GM21737 (cell line): Measurements from ENCODE around the gene ASIC4.

Experiments
- ATAC-seq: cut with Tn5 transposase; IDR thresholded peaks from one replicate; pipeline ENCODE4 v1.9.1; 2021; ENCODE audit warnings: mild to moderate bottlenecking, moderate library complexity; ENCODE audit not compliant: unreplicated experiment

The ASIC4 gene

DNA sequence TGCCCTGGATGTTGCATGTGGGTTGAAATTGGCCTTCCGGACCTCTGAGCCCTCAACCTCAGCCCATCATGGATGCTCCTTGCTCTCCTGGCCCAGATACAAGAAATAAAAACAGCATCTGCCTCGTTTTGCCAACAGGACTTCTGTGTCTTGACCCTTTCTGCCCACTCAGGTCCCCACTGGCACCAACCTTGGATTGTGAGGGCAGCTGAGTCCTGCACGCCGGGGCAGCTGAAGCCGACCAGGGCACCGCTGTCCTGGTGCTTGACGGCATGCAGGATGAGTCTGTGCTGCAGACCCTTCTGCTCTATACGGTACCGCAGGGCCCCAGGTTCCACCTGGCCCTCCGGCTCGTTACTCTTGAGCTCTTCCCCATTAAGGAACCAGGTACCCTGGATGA lies 52.4 kb downstream of the ASIC4 start:
- no peak for ATAC-seq

DNA sequence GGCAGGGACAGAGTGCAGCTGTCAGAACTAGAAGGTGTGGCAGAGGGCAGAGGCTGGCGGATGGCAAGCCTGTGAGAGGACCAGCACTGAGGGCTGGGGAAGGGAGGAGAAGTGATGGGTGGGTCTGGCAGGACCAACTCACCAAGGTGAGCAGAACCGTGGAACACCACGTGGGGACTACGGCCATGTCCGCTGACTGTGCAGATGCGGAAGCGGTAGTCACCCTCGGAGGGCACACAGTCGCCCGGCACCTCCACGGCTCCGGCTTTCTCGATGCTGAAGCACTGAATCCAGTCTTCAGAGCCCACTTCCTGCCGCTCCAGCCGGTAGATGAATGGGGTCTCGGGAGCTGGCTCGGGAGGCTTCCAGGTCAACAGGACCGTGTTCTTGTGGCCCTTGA lies 52.8 kb downstream of the ASIC4 start:
- ATAC-seq, result no peak

DNA sequence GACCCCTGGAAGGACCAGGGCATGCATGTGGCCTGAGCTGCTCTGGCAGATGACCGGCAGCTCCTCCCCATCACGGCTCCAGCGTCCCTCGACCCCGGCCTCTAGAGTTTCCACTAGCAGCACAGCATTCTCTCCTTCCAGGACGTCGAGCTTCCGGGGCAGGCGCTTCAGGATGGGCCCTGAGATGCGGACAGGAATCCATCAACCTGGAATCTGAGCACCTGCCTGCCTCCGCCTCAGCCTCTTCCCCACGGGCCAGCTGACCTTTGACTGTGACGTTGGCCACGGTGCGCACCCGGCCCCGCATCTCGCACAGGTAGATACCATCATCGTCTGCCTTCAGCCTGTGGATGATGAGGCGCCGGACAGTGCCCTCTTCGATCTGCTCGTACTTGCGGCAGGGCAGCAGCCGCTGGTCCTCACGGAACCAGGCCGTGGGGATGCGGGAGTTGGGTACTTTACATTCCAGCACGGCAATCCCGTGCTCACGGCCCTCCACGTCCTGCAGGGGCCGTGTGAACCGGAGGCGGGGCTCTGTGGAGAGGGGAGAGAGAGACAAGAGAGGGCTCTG lies 53.6 kb downstream of the ASIC4 start:
- ATAC-seq, result no peak

DNA sequence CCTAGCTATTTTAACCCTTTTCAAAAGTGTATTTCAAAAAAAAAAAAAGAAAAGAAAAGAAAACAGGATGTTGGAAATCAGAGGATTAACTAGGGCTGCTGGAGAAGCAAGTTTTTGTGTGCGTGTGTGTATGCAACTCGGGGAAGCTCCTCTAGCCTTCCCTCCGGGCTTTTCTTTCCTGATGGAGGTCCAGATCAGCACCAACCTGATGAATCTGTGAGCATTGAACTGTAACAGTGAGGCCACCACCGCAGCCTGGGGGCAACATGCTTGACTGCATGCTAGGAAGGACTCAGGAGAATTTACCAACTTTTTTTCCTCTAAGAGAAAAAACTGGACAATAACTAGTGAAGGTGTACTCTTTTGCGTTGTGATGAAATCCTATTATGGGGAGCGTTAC lies 54.8 kb downstream of the ASIC4 start:
- no peak for ATAC-seq

GRCh38 chr2:219569635-219570034 lies 55.4 kb downstream of the ASIC4 start:
- ATAC-seq, result no peak

GRCh38 chr2:219570194-219570923 lies 56.1 kb downstream of the ASIC4 start:
- ATAC-seq, result no peak

GRCh38 chr2:219570924-219571310 lies 56.6 kb downstream of the ASIC4 start:
- no peak for ATAC-seq

DNA sequence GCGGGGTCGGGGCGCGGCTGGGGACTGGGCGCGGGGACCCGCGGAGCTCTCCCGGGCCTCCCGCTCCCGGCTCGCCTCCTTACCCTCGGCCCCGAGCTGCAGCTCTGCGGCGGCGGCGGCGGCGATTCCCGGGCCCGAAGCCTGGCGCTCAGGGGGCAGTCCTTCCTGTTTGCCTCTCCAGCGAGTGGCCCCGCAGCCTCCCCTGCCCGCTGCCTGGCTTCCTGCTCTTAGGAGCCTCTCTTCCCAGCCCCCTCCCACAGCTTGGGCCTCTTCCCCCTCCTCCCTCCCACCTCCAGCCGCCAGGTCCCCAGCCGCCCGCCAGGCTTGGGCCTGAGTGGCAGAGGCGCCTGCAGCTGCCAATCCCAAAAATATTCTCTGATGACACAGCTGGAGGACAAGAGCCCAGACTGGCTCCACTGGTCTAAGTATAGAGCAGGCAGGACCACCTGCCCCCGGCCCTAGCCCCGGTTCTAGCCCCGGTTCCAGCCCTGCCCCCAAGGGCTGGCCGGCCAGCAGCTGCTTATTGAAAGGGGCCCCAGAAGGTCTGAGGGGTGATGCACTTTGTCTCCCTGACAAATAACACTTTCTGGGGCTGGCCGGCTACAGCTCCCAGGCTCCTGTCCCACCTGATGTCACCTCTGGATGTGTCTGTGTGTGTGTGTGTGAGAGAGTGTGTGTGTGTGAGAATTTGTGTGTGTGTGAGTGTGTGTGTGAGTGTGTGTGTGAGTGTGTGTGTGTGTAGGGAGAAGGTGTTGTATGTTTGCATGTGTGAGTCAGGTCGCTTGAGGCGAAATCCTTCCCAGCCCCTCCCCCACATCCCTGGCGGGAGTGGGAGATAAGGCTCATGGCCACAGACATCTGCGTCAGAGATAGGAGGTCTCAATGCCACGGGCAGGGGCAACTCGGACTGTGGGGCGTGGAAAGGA lies 57.3 kb downstream of the ASIC4 start, which contains the start of gene OBSL1:
Gene OBSL1 (minus strand): TSS at position 229 of the 926 bp plus-strand sequence. CDS start 307 bp downstream, outside the sequence.
- ATAC-seq, result no peak

DNA sequence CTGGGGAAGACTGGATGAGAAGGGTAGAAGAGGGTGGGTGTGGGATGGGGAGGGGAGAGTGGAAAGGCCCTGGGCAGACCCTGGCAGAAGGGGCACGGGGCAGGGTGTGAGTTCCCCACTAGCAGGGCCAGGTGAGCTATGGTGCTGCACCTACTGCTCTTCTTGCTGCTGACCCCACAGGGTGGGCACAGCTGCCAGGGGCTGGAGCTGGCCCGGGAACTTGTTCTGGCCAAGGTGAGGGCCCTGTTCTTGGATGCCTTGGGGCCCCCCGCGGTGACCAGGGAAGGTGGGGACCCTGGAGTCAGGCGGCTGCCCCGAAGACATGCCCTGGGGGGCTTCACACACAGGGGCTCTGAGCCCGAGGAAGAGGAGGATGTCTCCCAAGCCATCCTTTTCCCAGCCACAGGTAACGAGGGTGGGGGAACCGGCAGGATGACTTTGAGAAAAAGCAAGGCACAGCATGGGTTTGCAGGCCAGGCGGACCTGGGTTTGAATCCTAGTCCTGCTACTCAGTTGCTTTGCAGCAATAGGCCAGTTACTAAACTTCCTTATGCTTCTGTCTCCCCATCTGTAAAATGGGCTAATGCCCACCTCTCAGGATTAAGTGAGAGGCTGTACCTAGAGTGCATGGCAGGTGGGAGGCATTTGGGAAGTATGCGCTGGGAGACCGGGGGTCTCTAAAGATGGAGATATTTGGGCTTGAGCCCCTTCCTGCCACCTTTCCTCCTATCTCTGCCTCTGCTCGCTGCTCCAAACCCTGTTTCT lies 58.1 kb downstream of the ASIC4 start, which contains the start of gene INHA:
Gene INHA (plus strand): TSS at position 74 of the 765 bp plus-strand sequence. CDS start 65 bp downstream, at position 139.
- no peak for ATAC-seq

GRCh38 chr2:219573166-219573565 lies 58.9 kb downstream of the ASIC4 start:
- no peak for ATAC-seq

DNA sequence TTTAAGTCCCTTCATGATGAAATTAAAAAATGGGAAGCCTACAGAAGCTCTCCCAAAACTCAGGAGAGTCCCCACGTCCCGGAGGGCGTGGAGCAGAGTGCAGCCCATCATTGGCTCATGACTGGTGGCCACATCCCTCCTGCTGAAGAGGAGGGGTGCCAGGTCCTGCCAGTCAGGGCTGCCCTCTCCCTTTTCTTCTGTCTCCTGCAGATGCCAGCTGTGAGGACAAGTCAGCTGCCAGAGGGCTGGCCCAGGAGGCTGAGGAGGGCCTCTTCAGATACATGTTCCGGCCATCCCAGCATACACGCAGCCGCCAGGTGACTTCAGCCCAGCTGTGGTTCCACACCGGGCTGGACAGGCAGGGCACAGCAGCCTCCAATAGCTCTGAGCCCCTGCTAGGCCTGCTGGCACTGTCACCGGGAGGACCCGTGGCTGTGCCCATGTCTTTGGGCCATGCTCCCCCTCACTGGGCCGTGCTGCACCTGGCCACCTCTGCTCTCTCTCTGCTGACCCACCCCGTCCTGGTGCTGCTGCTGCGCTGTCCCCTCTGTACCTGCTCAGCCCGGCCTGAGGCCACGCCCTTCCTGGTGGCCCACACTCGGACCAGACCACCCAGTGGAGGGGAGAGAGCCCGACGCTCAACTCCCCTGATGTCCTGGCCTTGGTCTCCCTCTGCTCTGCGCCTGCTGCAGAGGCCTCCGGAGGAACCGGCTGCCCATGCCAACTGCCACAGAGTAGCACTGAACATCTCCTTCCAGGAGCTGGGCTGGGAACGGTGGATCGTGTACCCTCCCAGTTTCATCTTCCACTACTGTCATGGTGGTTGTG lies 60.4 kb downstream of the ASIC4 start:
- ATAC-seq, result no peak

DNA sequence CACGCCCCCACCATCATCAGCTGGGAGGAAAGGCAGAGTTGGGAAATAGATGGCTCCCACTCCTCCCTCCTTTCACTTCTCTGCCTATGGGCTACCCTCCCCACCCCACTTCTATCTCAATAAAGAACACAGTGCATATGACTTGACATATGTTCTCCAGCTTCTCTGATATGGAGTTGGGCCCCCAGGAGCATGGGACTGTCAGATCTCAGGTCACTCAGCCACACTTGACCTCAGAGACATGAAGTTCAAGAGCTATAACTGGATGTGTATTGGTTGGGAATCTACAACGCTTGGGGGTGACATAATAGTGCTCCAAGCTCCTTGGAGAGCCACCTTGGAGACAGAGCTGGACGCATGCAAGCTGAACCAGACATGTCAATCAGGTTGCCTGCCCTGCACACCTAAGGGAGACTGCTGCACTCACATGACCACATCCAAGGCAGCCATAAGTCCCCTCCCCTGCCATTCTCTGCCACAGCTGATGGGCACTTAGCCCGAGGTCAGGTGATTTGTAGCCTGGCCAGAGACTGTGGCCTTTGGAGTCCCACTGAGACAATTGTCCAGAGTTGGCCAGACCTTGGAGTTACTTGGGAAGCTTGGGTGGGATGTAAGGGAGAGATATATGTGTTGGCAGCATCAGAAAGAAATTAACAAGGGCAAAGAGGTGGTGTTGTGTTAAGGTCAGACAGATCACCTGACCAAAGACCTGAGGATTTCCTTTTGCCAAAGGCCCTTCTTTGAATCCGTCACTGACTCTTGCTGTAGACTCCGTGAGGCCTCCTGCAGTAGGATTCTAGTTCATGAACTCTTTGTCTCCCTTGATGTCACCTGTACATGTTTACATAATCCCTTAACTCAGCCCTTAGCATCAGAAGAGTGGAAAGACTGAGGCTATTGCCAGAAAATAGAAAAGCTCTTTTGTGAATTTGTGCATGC lies 61.6 kb downstream of the ASIC4 start:
- no peak for ATAC-seq

GRCh38 chr2:219576505-219577388 lies 62.5 kb downstream of the ASIC4 start:
- ATAC-seq, result no peak

DNA sequence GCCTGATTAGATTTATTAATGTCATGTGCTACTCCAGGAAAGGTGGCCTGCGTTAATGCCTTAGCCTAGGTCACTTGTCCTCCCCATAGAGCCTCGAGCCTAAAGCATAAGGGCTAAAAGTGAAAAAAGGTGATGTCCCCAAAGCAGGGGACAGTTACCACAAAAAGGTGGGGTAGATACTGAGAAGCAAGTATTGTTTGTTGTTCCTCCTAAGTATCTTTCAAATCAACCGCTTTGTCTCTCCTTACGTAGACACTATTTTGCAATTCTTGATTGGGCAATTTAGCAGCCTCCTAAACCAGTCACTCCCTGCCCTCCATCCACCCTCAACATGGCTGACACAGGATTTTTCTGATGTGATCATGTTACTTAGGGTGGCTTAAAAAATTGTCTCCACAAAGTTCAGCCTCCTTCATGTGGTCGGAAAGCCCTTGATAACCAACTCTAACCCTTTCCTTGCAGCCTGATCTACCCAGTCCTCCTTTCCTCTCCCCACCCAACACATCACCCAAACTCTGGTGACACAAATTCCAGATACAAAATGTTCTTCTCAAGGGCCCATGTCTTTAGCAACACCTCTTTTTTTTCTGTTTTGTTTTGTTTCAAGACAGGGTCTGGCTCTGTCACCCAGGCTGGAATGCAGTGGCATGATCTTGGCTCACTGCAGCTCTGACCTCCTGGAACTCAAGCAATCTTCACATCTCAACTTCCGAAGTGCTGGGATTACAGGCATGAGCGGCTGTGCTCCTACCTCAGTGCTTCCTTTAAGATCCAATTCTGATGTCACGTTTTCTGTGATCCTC lies 64.7 kb downstream of the ASIC4 start:
- ATAC-seq, result no peak

DNA sequence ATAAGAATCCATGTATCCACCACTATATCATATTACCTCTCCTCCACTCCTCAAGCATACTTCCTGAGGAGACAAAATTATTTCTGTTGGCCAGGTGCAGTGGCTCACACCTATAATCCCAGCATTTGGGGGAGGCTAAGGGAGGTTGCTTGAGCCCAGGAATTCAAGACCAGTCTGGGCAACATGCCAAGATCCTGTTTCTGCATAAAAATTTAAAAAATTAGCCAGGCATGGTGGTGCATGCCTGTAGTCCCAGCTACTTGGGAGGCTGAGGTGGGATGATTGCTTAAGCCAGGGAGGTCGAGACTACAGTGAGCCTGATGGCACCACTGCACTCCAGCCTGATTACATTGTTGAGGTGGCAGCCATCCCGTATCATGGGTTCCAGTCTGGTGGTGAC lies 67.1 kb downstream of the ASIC4 start:
- no peak for ATAC-seq
